Stimulated activated CD4-positive, alpha-beta T cell treated with anti-CD3 and anti-CD28 coated beads, Interleukin-12 subunit alpha, Interleukin-12 subunit beta, amount 100 ng/mL, for 4 hours (primary cell): ENCODE data around the gene ECEL1.

Experiments used
- DNase-seq: peaks from one replicate; pipeline ENCODE4 v3.0.0-alpha.2; 2020

ECEL1 gene

DNA sequence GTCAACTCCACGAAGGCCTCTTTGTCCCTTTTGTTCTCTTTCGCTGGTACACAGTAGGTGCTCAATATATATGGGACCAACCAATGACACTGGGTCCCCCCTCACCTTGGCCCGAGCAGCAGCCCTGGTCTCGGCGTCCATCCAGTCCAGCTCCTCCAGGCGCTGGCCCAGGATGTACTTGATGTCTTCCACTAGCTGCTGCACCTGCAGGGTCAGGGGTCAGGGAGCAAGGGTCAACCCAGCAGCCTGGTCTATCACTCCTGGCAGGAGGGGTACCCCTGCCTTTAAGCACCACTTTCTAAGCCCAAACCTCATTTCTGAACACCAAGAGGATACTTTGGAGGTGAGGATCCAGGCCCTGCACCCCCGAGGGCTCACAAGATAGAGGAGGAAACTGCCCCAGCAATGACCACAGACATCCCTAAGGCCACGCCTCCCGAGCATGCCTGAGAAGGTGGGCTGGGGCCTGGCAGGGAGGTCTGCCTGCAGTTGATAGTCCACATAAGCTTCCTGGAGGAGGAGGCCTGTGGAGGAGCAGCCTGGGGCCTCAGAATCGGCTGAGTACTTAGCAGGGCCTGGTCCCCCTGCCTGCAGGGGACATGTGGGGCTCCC is 4.2 kb downstream of the ECEL1 start:
- DNase-seq, result no peak

DNA sequence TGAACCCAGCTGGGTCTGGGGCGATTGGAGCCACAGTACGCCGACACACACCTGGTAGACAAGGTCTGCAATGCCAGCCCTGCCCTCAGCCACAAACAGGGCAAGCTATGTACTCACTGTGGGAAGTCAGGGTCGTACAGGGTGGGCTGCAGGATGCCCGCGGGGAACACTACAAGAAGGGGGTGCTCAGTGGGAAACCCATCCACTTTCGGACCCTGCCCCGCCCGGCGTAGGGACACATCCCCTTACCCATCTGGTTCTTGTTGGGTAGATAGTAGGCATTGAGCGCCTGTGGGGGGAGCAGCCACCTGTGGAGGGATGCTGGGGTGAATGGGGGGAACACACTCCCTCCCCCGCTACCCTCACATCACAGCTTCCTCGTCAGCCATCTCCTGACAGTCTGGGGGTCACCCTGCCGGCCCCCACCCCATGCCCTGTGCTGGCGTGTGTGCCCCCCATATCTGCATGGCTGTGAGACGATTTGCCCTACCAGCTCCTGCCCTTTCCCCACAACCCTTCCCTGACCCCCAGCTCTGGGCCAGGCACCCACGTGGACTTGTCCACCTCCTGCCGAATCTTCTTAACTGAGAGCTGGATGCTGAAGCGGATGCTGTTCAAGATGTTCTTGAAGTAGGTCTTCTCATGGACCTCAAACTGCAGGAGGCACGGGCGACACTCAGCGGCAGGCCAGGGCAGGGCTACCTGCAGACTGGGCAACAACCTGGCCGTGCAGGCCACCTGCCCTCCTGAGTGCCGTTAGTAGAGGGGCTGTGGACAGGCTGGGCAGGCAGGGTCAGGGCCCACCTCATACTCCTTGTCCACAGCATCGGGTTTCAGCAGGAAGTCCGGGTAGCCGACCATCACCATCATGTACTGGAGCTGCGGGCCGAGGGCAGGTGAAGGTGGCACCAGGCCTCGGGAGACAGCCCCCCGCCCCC is 5.1 kb downstream of the ECEL1 start:
- no peak for DNase-seq

DNA sequence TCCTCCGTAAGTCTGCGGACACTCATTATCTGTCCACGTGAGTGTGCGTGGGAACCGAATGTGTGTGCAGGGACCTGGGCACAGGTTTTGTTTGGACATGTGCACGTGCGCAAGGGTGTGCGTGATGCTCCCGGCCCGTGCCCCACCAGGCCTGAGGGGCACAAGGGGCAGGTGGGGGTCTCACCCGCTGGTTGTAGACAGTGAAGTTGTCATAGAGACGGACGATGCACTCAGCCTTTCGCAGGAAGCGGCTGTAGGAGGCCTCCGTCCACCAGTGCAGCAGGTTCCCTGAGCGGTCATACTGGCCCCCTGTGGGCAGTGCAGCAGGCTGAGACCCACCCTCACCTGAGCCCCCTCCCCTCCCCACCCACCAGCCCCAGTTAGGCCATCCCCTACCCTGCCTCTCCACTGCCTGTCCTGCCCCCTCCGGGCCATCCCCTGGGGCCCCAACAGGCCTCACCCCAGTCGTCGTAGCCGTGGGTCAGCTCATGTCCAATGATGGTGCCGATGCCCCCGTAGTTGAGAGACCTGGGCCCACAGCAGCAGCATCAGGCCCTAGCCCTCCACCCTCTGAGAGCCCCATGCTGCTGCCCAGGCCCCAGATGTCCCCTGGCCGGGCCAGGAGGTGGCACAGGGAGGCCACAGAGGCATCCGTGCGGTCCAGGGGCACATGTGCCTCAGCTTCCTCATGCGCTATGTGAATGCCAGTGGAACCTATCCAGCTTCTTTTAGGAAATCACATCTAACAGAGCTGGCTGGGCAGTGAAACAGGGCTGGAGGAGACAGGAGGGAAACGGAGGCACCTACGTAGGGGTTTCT is 6.1 kb downstream of the ECEL1 start:
- DNase-seq, result no peak

DNA sequence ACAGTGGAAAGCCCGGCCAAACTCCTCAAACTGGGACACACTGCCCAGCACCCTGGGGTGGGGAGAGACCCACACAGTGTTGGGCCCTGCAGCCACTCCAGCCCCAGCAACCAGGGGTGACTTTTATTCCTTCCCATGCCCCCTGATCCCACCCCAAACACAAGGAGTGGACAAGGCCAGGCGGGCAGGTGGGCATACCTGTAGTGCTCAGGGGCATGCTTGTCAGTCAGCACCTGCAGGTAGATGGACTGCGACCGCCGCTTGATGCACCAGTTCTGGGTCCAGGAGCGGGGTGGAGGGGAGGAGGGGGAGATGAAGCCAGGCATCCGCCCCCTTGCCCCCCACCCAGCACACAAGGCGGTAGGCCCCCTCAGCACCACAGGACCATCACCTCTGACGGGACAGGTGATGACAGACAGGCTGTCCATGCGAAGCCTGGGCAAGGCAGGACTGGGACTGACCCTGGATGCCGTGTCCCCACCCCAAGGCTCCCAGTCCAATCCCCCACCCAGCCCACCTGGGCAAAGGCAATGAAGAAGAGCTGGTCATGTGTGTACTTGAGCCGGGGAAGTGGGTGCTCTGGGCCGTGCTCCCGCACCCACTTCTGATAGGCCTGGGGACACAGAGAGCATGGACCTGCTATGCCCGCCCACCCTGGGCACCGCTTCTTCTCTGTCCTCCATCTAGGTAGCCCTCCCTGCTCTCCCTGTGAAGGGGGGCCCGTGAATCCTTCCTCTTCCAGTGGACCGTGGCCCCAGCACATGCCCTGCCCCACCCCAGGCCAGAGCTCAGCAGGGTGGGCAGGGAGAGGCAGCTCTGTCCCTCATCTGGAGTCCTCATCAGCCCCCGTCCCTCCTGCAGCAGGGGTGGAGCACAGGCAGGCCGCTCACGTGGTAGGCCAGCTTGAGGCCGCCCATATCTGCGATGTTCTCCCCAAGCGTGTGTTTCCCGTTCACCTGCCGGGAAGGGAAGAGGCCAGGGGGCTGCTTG is 7.1 kb downstream of the ECEL1 start:
- no peak for DNase-seq

DNA sequence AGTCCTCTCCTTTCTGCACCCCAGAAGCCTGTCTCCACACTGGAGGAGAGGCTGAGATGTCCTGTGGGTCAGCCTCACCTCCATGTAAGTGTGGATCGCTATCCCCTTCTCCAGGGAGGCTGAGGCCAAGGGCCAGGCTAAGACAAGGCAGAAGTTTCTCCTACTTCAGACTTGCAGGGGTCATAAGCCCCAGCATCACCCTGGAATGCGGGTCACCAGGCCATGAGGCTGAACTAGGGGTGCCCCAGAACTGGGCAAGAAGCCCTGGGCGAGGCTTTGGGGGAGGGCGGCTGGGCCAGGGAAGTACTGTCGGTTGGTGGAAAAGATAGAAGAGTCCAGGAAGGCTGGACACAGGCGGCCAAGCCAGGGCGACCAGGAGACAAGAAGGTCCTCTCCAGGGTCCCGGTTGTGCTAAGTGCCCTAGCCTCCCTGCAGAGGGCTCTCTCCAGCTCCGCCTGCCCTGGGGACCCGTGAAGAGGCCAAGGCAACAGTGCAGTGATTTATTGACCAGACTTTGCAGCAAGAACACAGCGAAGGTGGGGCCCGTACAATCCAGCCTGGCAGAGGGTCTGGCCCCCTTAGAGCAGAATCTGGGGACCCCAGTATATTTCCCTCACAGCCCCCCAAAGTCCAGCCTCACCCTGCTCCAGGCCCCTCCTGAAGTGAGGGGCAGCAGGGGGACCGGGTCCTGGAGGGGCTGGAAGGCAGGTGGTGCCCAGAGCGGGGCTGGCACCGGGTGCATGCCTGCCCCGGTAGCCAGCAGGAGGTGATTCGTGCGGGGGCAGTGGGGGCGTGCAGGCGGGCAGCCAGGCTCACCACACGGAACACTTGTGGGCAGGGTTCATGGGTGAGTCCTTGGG is 8.1 kb downstream of the ECEL1 start:
- no peak for DNase-seq

DNA sequence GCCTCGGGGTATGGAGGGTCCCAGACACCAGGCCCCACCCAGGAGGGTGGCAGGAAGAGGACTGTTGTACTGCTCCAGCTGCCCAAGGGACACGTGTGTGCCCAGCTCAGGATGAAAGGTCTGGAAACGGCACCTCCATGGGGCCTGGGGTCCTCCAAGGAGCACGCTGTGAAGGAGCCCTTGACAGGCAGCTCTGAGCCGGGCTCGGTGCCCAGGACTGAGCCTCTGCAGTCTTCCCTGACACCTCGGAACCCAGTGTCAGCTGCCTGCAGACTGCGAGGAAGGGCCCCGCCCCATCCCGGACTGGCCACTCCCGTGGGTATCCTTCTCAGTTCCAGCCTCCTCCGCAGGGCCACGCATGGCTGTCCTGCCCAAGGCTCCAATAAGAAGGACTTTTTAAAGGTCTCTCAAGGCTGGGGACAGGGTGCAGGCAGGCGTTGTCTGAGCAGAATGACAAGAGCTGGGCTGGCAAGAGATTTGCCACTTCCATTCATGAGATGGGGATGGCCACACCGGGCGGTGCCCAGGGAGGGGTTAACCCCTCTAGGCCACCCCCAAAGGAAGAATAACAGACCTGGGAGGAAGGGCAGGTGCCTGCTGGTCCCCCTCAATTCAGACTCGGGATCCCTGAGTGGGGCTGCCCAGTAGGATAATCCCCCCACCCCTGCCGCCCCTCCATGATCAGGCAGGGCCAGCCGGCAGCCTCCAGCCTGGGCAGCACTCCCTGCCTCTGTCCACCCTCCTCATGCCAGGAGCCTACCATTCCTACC is 8.9 kb downstream of the ECEL1 start:
- no peak for DNase-seq

DNA sequence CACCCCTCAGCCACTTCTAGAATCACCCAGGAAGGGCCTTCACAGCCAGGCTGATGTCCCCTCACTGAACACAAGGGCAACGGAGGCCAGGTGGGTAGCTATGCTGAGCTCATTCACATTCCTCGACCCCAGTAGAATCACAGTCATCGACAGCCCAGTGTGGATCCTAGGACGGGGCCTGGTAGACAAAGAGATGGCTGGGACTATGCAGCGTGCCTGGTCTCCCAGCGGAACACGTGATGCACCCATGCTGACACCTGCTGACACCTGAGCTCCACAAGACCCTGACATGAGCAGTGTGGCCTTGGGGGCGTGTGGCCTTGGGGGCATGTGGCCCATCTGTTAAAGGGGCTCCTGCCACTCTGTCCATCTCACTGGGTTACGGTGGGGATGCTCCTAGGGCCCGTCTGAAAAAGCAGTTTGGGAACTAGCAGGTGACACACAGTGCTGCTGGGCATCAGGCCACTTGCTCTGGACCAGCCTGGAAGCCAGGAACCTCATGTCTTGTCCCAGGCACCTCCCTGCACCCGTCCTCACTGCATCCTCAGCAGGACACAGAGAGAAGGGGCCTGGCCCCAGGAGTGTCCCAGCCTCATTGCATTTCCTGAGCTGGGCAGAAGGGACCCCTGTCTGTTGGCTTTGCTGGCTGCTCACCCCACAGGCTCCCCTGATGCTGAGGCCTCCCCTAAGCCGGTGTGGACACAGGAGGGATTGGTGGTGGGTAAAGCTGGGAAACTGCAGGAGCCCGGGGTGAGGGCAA is 9.7 kb downstream of the ECEL1 start:
- DNase-seq, result no peak

DNA sequence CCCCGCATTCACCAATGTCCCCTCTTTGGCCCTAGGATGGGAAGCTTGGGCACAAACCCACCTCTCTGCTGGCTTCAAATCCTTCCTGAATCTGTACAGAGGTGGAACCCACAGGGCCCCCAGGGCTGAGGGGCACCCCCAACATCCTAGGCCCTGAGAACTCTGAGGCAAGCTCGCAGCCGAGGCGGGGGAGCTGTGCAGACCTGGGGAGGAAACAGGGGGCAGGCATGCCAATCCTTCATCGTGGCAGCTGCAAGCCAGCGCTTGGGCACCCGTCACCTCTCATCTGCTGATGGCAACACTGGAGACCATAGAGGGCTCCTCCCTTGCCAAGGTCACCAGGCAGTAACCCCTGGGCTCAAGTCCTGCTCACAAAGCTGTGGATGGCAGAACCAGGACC is 10.8 kb downstream of the ECEL1 start:
- DNase-seq, result no peak

DNA sequence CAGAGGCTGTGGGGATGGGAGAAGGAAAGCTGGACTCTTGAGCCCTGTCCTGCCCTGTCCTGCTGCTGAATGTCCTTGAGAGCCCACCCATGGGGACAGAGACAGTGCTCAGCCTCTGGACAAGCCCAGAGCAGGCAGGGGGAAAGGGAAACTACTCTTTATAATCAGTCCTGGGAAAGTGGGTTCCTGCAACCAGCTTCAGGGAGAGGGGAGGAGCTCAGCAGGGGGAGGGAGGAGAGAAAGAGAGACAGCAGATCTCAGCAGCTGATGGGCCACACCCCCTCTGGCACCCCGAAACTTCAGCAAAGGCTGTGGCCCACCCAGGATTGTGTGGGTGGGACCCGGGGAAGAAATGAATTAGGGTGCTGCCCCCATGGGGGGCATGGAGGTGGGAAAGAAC is 11.6 kb downstream of the ECEL1 start:
- no peak for DNase-seq

DNA sequence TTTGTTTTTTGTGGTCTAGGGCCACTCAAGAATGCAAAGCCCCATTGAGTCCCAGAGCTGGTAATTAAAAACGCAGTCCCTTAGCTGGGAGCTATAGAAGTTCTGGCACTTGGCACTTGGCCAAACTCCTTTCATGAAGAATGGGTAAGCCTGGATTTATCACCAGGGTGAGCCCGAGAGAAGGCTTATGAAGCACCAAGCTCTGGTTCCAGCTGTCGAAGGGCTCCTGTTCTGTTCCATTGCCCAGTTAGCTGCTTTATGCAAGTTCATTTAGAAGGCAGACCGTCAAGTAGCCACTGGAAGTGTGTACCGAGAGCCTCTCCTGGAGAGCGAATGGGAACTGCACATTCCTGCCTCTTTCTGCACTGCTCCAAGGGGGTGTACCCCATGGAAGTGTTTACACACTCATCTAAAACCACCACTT is 14.2 kb downstream of the ECEL1 start:
- DNase-seq, result no peak

DNA sequence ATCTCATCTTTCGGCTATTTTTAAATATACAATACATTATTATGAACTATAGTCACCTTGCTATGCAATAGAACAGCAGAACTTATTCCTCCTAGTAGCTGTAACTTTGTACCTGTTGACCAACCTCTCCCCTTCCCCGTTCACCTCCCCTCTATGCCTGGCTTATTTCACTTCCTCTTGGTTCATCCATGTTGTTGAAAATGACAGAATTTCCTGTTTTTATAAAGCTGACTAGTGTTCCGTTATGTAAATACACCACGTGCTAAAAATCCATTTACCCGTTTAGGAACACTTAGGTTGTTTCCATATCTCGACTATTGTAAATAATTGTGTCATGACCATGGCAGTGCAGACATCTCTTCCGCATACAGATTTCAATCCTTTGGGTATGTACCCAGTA is 21.4 kb downstream of the ECEL1 start:
- DNase-seq, result no peak

DNA sequence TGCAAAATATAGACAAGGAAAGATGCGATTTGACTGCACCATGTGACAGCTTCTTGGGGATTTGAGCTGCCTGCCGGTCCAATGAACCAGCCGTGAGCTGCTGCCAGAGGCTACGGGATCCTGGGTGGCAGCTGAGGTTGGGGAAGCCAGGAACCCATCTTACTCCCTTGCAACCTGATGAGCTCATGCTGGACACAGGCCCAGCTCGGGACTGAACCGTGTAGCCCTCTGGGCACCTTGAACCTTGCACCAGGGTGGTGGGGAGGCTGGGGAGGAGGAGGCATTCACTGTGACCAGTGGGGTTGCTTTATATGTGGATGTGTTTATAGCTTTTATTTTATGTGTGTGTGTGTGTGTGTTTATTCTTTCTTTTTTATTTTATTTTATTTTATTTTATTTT is 22.6 kb downstream of the ECEL1 start:
- no peak for DNase-seq

DNA sequence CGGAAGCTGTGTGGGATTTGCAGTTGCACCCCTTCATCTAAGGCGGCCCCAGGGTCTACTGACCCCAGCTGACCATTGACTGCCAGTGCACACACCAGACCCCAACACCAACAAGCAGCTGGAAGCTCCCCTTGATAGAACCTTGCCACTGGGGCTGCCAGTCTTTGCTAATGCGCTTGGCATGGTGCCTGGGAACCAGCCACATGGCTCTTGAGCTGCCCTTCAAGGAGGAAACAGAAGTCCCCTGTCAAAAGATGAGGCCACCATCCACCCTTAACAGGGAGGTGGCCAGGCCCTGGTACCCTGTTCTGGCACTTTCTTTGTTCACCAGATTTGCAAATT is 23.1 kb downstream of the ECEL1 start:
- DNase-seq, result no peak

DNA sequence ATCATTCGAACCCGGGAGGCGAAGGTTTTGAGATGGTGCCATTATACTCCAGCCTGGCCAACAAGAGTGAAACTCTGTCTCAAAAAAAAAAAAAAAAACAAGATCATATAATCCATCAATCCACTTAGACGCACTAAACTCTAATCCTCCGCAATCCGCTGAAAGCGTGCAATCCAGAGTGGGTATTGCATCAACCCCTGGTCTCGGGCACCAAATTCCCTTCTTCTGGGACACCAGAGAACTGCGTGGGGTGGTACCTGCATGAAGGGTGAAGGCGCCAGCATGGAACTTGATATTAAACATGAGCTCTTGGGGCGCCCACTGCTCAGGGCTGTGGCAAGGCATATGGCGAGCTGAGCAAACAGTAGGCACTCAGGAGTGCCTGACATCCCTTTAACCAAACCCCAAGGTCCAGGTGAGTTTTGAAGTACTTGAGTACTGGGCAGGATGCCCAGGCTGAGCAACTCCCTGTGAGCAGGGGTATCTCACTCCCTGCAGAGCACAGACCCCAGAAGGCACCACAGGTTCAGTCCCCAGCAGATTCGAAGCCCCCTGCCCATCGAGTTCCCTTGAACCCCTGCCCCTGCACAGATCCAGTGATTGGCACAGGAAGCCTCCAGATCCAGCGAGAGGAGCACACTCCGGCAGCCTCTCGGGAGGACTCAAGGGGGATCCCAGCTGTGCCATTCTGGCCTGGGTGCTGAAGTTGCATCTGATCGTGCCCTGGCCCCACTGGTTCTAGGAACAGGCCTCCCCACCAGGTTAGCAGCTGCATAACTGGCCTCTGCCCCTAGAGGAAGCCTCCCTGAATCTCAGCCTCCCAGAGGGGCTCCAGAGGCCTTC is 23.7 kb downstream of the ECEL1 start:
- no peak for DNase-seq

DNA sequence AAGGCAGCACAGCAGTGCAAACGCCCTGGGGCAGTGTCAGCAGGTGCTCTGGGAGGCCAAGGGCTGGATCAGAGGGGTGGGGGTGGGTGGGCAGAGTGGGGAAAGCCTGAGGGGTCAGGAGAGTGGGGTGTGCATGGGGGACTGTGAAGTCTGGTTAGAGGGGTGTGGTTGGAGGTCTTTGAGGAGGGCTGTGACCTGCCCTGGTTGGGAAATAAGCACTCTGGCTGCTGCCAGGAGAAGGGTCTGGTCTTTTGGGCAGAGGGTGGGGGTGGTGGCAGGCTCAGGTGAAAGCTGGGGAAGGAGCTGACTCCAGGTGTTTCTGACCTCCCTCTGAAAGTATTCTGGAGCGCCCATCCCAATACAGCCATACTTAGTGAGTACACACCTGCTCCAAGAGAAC is 27.5 kb downstream of the ECEL1 start:
- DNase-seq, result no peak

DNA sequence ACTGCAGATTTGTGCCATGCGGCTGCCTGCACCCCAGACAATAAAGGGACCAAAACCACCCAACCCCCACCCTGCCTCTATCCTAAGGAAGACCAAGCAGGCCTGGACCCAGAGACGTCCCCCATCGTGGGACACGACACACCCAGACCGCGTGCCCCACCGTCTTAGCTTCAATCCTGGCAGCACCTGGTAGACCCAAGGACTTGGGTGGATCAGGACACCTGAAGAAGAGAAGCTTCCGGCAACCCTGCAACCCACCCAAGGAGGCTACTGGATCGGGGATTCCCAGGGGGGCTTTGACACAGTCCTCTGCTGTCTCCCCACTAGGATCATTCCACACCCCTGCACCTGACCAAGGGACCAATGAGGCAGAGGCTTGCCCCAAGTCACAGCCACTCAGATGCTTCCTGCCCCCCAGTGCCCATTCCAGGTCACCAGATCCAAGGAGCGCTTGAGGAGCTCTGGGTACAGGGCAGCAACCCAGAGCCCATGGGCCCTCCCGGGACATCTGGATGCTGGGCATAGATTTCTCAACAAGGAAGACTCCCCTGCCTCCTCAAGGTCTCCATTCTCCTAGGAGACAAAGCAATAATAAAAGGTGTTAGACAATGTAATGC is 28.1 kb downstream of the ECEL1 start:
- no peak for DNase-seq

DNA sequence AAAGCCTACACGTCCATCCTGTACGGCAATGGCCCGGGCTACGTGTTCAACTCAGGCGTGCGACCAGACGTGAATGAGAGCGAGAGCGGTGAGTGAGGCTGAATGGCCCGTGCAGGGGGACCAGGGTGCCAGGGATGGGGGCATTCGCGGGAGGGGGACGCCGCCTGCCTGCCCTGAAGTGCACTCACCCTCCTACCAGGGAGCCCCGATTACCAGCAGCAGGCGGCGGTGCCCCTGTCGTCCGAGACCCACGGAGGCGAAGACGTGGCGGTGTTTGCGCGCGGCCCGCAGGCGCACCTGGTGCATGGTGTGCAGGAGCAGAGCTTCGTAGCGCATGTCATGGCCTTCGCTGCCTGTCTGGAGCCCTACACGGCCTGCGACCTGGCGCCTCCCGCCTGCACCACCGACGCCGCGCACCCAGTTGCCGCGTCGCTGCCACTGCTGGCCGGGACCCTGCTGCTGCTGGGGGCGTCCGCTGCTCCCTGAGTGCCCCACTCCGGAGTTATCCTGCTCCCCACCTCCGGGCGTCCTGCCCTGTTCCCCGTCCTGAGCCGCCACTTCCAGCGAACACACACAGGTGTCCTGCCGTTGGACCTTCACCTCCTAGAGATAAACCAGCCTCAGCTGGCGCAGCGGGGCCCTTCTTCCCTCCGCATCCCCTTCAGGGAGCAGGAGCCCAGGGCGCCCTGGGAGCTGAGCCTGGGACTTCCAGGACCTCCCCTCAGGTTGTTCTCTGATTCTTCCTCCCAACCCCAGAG is 28.8 kb downstream of the ECEL1 start:
- DNase-seq, result no peak
